H1 (cell line): Measurements from ENCODE around the gene NOD2.
A peak's percentile ranks its signal among the peaks of the same experiment; 100 is the strongest.

Experiments
- CTCF ChIP-seq, 3 experiments: IDR thresholded peaks; 1 replicate in 2 of 3; 2 replicates in 1 of 3; pipeline versions ENCODE4 v1.5.1 to v1.6.1; 2011; ENCODE audit warnings: low read length in 3 of 3, mild to moderate bottlenecking in 3 of 3, inconsistent platforms in 2 of 3, low read depth in 1 of 3, moderate library complexity in 1 of 3; ENCODE audit not compliant: insufficient read depth in 1 of 3; ENCODE audit errors: control extremely low read depth in 1 of 3
- EZH2 ChIP-seq: fragments of 200-600 bp; sonication (generic); IDR thresholded peaks from 2 replicates; pipeline ENCODE4 v1.7.1; 2012; ENCODE audit warnings: low read depth, mild to moderate bottlenecking, moderate library complexity, low read length, inconsistent platforms; ENCODE audit not compliant: severe bottlenecking
- GABPA ChIP-seq: IDR thresholded peaks from 2 replicates; pipeline ENCODE4 v1.6.1; 2011; ENCODE audit warnings: mild to moderate bottlenecking, low read length, moderate library complexity, borderline replicate concordance; ENCODE audit not compliant: insufficient read depth
- POLR2AphosphoS5 ChIP-seq: IDR thresholded peaks from 2 replicates; pipeline ENCODE4 v1.6.1; 2011; ENCODE audit warnings: low read depth, low read length

- TF ChIP-seq CTCF (IDR thresholded peaks at IDR 0.05; ENCODE audit: control extremely low read depth in 1 of 3, insufficient read depth in 1 of 3, low read depth in 1 of 3, low read length in 3 of 3) (peak; percentile 51 to 63 (median 62)), EZH2 (no peak), GABPA (no peak), POLR2AphosphoS5 (no peak)
Measured at GRCh38 chr16:50644729-50645128, 48.7 kb upstream of the NOD2 start.
